Measurements from ENCODE around the gene SLC16A10.

DNA sequence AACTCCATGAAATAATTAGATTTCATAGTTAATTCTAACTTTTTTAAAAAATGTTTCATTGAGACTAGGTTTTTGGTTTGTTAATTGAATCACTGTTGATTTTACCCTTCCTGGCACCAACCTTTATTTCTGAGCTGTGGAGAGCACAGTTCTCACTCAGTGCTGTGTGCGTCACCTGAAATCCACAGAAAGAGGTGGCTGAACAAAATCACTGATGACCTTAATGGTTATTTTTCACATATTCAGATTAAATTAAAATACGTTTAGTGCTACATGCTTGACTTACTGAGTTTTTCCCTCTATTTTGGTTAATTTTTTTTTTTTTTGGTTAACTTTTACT is 89.4 kb downstream of the SLC16A10 start:
- TF ChIP-seq, protein P1, sequence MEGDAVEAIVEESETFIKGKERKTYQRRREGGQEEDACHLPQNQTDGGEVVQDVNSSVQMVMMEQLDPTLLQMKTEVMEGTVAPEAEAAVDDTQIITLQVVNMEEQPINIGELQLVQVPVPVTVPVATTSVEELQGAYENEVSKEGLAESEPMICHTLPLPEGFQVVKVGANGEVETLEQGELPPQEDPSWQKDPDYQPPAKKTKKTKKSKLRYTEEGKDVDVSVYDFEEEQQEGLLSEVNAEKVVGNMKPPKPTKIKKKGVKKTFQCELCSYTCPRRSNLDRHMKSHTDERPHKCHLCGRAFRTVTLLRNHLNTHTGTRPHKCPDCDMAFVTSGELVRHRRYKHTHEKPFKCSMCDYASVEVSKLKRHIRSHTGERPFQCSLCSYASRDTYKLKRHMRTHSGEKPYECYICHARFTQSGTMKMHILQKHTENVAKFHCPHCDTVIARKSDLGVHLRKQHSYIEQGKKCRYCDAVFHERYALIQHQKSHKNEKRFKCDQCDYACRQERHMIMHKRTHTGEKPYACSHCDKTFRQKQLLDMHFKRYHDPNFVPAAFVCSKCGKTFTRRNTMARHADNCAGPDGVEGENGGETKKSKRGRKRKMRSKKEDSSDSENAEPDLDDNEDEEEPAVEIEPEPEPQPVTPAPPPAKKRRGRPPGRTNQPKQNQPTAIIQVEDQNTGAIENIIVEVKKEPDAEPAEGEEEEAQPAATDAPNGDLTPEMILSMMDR (IDR thresholded peaks at IDR 0.05): no peak
- no peak for TF ChIP-seq POLR2A (IDR thresholded peaks at IDR 0.05)

All from thyroid gland (tissue), 4 donors.